ENCODE results near the gene PCGF1. TPM values are rescaled to one million over a fixed set of nuclear protein-coding genes. Genes with fewer than 3 reads are reported as not detected.
"Not testable (repeated sequence)": the region's sequence is repeated elsewhere in the genome, so short reads cannot be mapped to it uniquely, and the experiment has no call there.

PCGF1 gene
- total RNA-seq, 2 experiments from 2014 or later: 9.9 to 15.9 TPM

- peak; percentile 27 for DNase-seq (ENCODE audit: low spot score)
- peak overlapping the region; percentile 75; the same call in 1 of the 2 replicates for H2AFZ ChIP-seq (ENCODE audit: low read length)
- BruUV-seq (replicated peaks): no TSS peak
- no peaks in the 10 kb centered on the region for H3K9me2 ChIP-seq (ENCODE audit: insufficient read depth, low read length)
- intact Hi-C loops (cut with micrococcal nuclease; ENCODE audit: unreplicated experiment): no loop called here
- H4K20me1 ChIP-seq (ENCODE audit: insufficient read depth, low read length): no peaks in the 10 kb centered on the region
- ChIA-PET CTCF (ENCODE audit: unreplicated experiment) (no interaction called here), POLR2A (interaction anchor here (0.8 to 3.2 kb wide), 5 partner anchors 11 to 59 kb away, joined by 4 to 25 read pairs (median 6); partner anchors contain the start of genes CCDC142, TTC31 and WBP1)
- no peak for TF ChIP-seq EZH2phosphoT487 (IDR thresholded peaks at IDR 0.05; ENCODE audit: borderline replicate concordance, low read depth, low read length)
- no peak for TF ChIP-seq CTCF (conservative IDR thresholded peaks at IDR 0.05; ENCODE audit: low read length)
- peak overlapping the region; percentile 81 for H3K27ac ChIP-seq (ENCODE audit: low read depth, low read length, poor library complexity, severe bottlenecking)
- H3K4me3 ChIP-seq (ENCODE audit: low read depth, low read length, poor library complexity, severe bottlenecking): peak overlapping the region; percentile 85
- H3K4me2 ChIP-seq (ENCODE audit: low read length): peak overlapping the region; percentile 89
- peaks cover 20% of the 10 kb centered on the region for H3K36me3 ChIP-seq (ENCODE audit: insufficient read depth, low read length)
- H3K79me2 ChIP-seq (ENCODE audit: insufficient read depth, low read depth, low read length): peaks cover 7% of the 10 kb centered on the region; the same call in 1 of the 2 replicates
- H3K9me3 ChIP-seq (ENCODE audit: low read length): no peaks in the 10 kb centered on the region
- H3K4me1 ChIP-seq (ENCODE audit: insufficient read depth, low read length, poor library complexity, severe bottlenecking): peaks cover 17% of the 10 kb centered on the region
Observed at GRCh38 chr2:74471332-74472065, 36.0 kb downstream of the PCGF1 start.

GRCh38 chr2:74470742-74471141 is 36.8 kb downstream of the PCGF1 start:
- H3K79me2 ChIP-seq (ENCODE audit: insufficient read depth, low read depth, low read length): peaks cover 12% of the 10 kb centered on the region; the same call in 1 of the 2 replicates
- H4K20me1 ChIP-seq (ENCODE audit: insufficient read depth, low read length); H3K9me2 ChIP-seq (ENCODE audit: insufficient read depth, low read length); H3K9me3 ChIP-seq (ENCODE audit: low read length); H3K27ac ChIP-seq (ENCODE audit: low read depth, low read length, poor library complexity, severe bottlenecking); intact Hi-C loops (cut with micrococcal nuclease; ENCODE audit: unreplicated experiment); CTCF ChIA-PET (ENCODE audit: unreplicated experiment); DNase-seq (ENCODE audit: low spot score); H3K4me3 ChIP-seq (ENCODE audit: low read depth, low read length, poor library complexity, severe bottlenecking); H2AFZ ChIP-seq (ENCODE audit: low read length); BruUV-seq (replicated peaks); H3K4me2 ChIP-seq (ENCODE audit: low read length): not testable (repeated sequence)
- H3K36me3 ChIP-seq (ENCODE audit: insufficient read depth, low read length): peaks cover 16% of the 10 kb centered on the region
- H3K4me1 ChIP-seq (ENCODE audit: insufficient read depth, low read length, poor library complexity, severe bottlenecking): peaks cover 23% of the 10 kb centered on the region
- POLR2A ChIA-PET: interaction anchor here (0.6 to 3.2 kb wide), 5 partner anchors 12 to 347 kb away, joined by 4 to 25 read pairs (median 6); partner anchors contain the start of genes CCDC142, TTC31 and WBP1

GRCh38 chr2:74464406-74464805 is 43.1 kb downstream of the PCGF1 start:
- H2AFZ ChIP-seq (ENCODE audit: low read length): peak overlapping the region; percentile 80; the same call in 1 of the 2 replicates
- H3K27ac ChIP-seq (ENCODE audit: low read depth, low read length, poor library complexity, severe bottlenecking): peak overlapping the region; percentile 50
- peak; percentile 33 for DNase-seq (ENCODE audit: low spot score)
- no peaks in the 10 kb centered on the region for H3K9me2 ChIP-seq (ENCODE audit: insufficient read depth, low read length)
- H3K4me1 ChIP-seq (ENCODE audit: insufficient read depth, low read length, poor library complexity, severe bottlenecking): peaks cover 15% of the 10 kb centered on the region
- CTCF ChIA-PET (ENCODE audit: unreplicated experiment): no interaction called here
- peak overlapping the region; percentile 94 for H3K4me3 ChIP-seq (ENCODE audit: low read depth, low read length, poor library complexity, severe bottlenecking)
- H3K79me2 ChIP-seq (ENCODE audit: insufficient read depth, low read depth, low read length): peaks cover 14% of the 10 kb centered on the region; the same call in 1 of the 2 replicates
- TF ChIP-seq EZH2phosphoT487 (IDR thresholded peaks at IDR 0.05; ENCODE audit: borderline replicate concordance, low read depth, low read length): no peak
- TF ChIP-seq CTCF (conservative IDR thresholded peaks at IDR 0.05; ENCODE audit: low read length): no peak
- no peaks in the 10 kb centered on the region for H4K20me1 ChIP-seq (ENCODE audit: insufficient read depth, low read length)
- H3K9me3 ChIP-seq (ENCODE audit: low read length): no peaks in the 10 kb centered on the region
- intact Hi-C loops (cut with micrococcal nuclease; ENCODE audit: unreplicated experiment): no loop called here
- POLR2A ChIA-PET: interaction anchor here (0.8 to 1.5 kb wide), 3 partner anchors 8 to 78 kb away, joined by 3 to 14 read pairs (median 4); no protein-coding TSS in a partner anchor
- peak overlapping the region; percentile 99 for H3K4me2 ChIP-seq (ENCODE audit: low read length)
- BruUV-seq (replicated peaks): no TSS peak
- peaks cover 28% of the 10 kb centered on the region for H3K36me3 ChIP-seq (ENCODE audit: insufficient read depth, low read length)
